ENCODE data around the gene C1QA.

- no peak for TF ChIP-seq POLR2A (IDR thresholded peaks at IDR 0.05)
- TF ChIP-seq CTCF (IDR thresholded peaks at IDR 0.05): no peak
These were observed 17.2 kb upstream of the C1QA start for GRCh38 chr1:22619252-22619651.
